C4-2B (cell line): Measurements from ENCODE around the gene PTPRD.

ENCODE experiments used
- CTCF ChIP-seq: fragments of 450-650 bp; conservative IDR thresholded peaks from 2 replicates; pipeline ENCODE4 v1.5.1; 2017; ENCODE audit warnings: mild to moderate bottlenecking
- ZFX ChIP-seq: fragments of 450-650 bp; IDR thresholded peaks from 2 replicates; pipeline ENCODE4 v1.6.1; 2017

- TF ChIP-seq CTCF (no peak), ZFX (no peak)
Measured at GRCh38 chr9:8579661-8580060, 2033.1 kb downstream of the PTPRD start.
